IMR-90 (cell line): ENCODE data around the gene CDX2. TPM values are rescaled to one million over a fixed set of nuclear protein-coding genes. Genes with fewer than 3 reads are reported as not detected.

ENCODE experiments used
- ATAC-seq: fragments of 200-7000 bp; cut with Tn5 transposase; 2 replicates; pipeline ENCODE4 v1.9.1; 2020; ENCODE audit warnings: low read depth, mild to moderate bottlenecking, moderate library complexity
- BruUV-seq: library from RNA; stranded (reverse); fragments of 400-500 nt; replicated peaks from 2 replicates; lab custom pipeline; 2021; lab: Mats Ljungman, UMichigan
- CTCF ChIA-PET: fragments of 300-600 bp; formaldehyde crosslinking; extraction: SDS; loops from one replicate; lab custom pipeline; 2021; ENCODE audit warnings: antibody characterized with exemption; lab: Yijun Ruan, JAX
- POLR2A ChIA-PET: fragments of 300-600 bp; sonication (Branson Sonifier 250); formaldehyde crosslinking; loops from one replicate; lab custom pipeline; 2022; ENCODE audit warnings: antibody characterized with exemption; ENCODE audit not compliant: unreplicated experiment; lab: Charles Lee
- DNase-seq: peaks from one replicate; pipeline ENCODE4 v3.0.0; 2013
- H2AFZ ChIP-seq: replicated peaks from 2 replicates; pipeline ENCODE3; 2013; ENCODE audit warnings: low read length, mild to moderate bottlenecking; ENCODE audit not compliant: poor library complexity
- H2AK5ac ChIP-seq: 2 replicates; pipeline ENCODE4 v1.6.1; 2013; ENCODE audit warnings: low read depth, low read length, inconsistent platforms
- H2AK9ac ChIP-seq: replicated peaks from 2 replicates; pipeline ENCODE3; 2013; ENCODE audit warnings: mild to moderate bottlenecking, low read depth, low read length, moderate library complexity; ENCODE audit not compliant: poor library complexity
- H2BK120ac ChIP-seq: 2 replicates; pipeline ENCODE4 v1.6.1; 2013; ENCODE audit warnings: low read depth, low read length, inconsistent platforms
- H2BK15ac ChIP-seq: 3 replicates; pipeline ENCODE4 v1.6.1; 2013; ENCODE audit warnings: low read depth, low read length, inconsistent platforms
- H2BK20ac ChIP-seq: 2 replicates; pipeline ENCODE4 v1.6.1; 2013; ENCODE audit warnings: low read depth, mild to moderate bottlenecking, inconsistent platforms, low read length, moderate library complexity
- H2BK5ac ChIP-seq: 2 replicates; pipeline ENCODE4 v1.6.1; 2013; ENCODE audit warnings: mild to moderate bottlenecking, low read depth, low read length, inconsistent platforms; ENCODE audit not compliant: poor library complexity, severe bottlenecking
- H3K14ac ChIP-seq: replicated peaks from 2 replicates; pipeline ENCODE4 v1.6.1; 2013; ENCODE audit warnings: low read depth, low read length, inconsistent platforms
- H3K18ac ChIP-seq: 2 replicates; pipeline ENCODE4 v1.6.1; 2013; ENCODE audit warnings: low read depth, low read length, control low read depth
- H3K23ac ChIP-seq: 2 replicates; pipeline ENCODE4 v1.6.1; 2013; ENCODE audit warnings: low read depth, low read length, inconsistent platforms
- H3K27ac ChIP-seq: 2 replicates; pipeline ENCODE4 v1.5.1; 2013; ENCODE audit warnings: mild to moderate bottlenecking, control low read depth, low read length; ENCODE audit not compliant: insufficient read depth
- H3K27me3 ChIP-seq: 2 replicates; pipeline ENCODE4 v1.6.1; 2013; ENCODE audit warnings: low read length; ENCODE audit not compliant: control insufficient read depth, insufficient read depth
- H3K36me3 ChIP-seq: 2 replicates; pipeline ENCODE4 v1.6.1; 2013; ENCODE audit warnings: low read length, mixed read lengths; ENCODE audit not compliant: control insufficient read depth, insufficient read depth
- H3K4ac ChIP-seq: 2 replicates; pipeline ENCODE4 v1.6.1; 2013; ENCODE audit warnings: low read depth, low read length, inconsistent platforms
- H3K4me1 ChIP-seq: 2 replicates; pipeline ENCODE4 v1.6.1; 2013; ENCODE audit warnings: low read length, mixed read lengths; ENCODE audit not compliant: control insufficient read depth, insufficient read depth
- H3K4me2 ChIP-seq: 2 replicates; pipeline ENCODE4 v1.6.1; 2013; ENCODE audit warnings: low read depth, mild to moderate bottlenecking, control low read depth, low read length, moderate library complexity
- H3K4me3 ChIP-seq: 2 replicates; pipeline ENCODE4 v1.5.1; 2013; ENCODE audit warnings: low read depth, mild to moderate bottlenecking, control low read depth, low read length, moderate library complexity; ENCODE audit not compliant: insufficient read depth
- H3K56ac ChIP-seq: 2 replicates; pipeline ENCODE4 v1.6.1; 2013; ENCODE audit warnings: low read length, inconsistent platforms; ENCODE audit not compliant: insufficient read depth; ENCODE audit errors: extremely low read depth
- H3K79me1 ChIP-seq, 2 experiments: 2 replicates each; pipeline ENCODE4 v1.6.1; 2013; ENCODE audit warnings: low read length in 2 of 2, inconsistent platforms in 1 of 2, low read depth in 1 of 2
- H3K9ac ChIP-seq: 2 replicates; pipeline ENCODE4 v1.6.1; 2013; ENCODE audit warnings: low read depth, low read length, control low read depth
- H3K9me1 ChIP-seq: 2 replicates; pipeline ENCODE4 v1.6.1; 2013; ENCODE audit warnings: low read length, inconsistent platforms; ENCODE audit not compliant: insufficient read depth
- H3K9me3 ChIP-seq: 2 replicates; pipeline ENCODE4 v1.6.1; 2013; ENCODE audit warnings: low read length; ENCODE audit not compliant: control insufficient read depth, insufficient read depth
- H4K20me1 ChIP-seq: 2 replicates; pipeline ENCODE4 v1.6.1; 2013; ENCODE audit warnings: low read length, inconsistent platforms; ENCODE audit not compliant: insufficient read depth
- H4K5ac ChIP-seq: 2 replicates; pipeline ENCODE4 v1.6.1; 2013; ENCODE audit warnings: mild to moderate bottlenecking, low read depth, low read length, control low read depth
- H4K8ac ChIP-seq, 2 experiments: 2 replicates each; pipeline ENCODE4 v1.6.1; 2013; ENCODE audit warnings: low read depth in 2 of 2, low read length in 2 of 2, control low read depth in 1 of 2, inconsistent platforms in 1 of 2
- H4K91ac ChIP-seq: 2 replicates; pipeline ENCODE4 v1.6.1; 2013; ENCODE audit warnings: low read depth, low read length, inconsistent platforms; ENCODE audit not compliant: insufficient read depth
- NFE2L2 ChIP-seq: fragments of 150-350 bp; IDR thresholded peaks from 2 replicates; pipeline ENCODE4 v1.6.1; 2016; ENCODE audit warnings: low read depth, mild to moderate bottlenecking, low read length
- WGBS, 2 experiments: methylation state at CpG; one replicate each; pipeline versions ENCODE4 v1.1.5 to v1.1.7; 2013; ENCODE audit warnings: missing lambda C conversion rate in 2 of 2; ENCODE audit not compliant: insufficient read length in 1 of 2; ENCODE audit errors: extremely low coverage in 2 of 2; 5-methylcytosine and 5-hydroxymethylcytosine counted together
- dilution Hi-C: fragments of 300-500 bp; cut with HindIII; formaldehyde crosslinking; loops from one replicate; pipeline ENCODE4 v1.14.3; 2018; ENCODE audit warnings: low sequenced_read_pairs; ENCODE audit not compliant: unreplicated experiment
- in situ Hi-C: fragments of 300-500 bp; cut with MboI; formaldehyde crosslinking; loops from 3 replicates; pipeline ENCODE4 v1.14.3; 2019; ENCODE audit warnings: low sequenced_read_pairs, inconsistent platforms, mixed read lengths
- intact Hi-C: fragments of 100-400 bp; cut with micrococcal nuclease; formaldehyde crosslinking; loops from 2 replicates; pipeline ENCODE4 v1.10.0; 2022
- polyA plus RNA-seq, 3 experiments: library from polyadenylated mRNA; depleted of rRNA; stranded (reverse); fragments of >200 nt; gene quantifications; 2 replicates each; pipeline ENCODE4 v1.2.3, GENCODE V29; 2012; ENCODE audit warnings: low replicate concordance in 1 of 3
- total RNA-seq: library from RNA; depleted of rRNA; stranded (reverse); fragments of >200 nt; gene quantifications from 2 replicates; pipeline ENCODE4 v1.2.3, GENCODE V29; 2012

CDX2 gene
- total and polyA plus RNA-seq, 2 of the 4 experiments (the other 2 are of a cell fraction): not detected

DNA sequence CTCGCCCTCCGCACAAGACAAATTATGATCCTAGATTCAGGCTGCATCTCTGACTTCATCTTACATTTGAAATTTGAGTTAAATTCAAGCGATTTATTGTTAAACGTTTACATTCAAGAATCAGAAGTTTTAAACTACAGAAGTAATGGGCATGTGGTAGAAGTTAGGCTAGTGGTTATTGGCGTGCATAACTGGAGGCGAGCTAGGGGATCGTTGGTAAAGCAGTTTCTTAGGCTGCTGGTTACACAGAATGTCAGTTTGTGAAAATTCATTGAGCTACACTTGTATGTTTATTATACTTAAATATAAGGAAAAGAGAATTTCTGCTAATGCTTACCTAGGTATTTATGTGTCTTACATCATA is 733 bp upstream of the CDX2 start:
- no peak for ATAC-seq
- dilution Hi-C loops: no loop called here
- no CpG with 5 or more reads among the region's 7 CpGs for WGBS, 2 experiments

More for the DNA sequence above, 733 bp upstream of the CDX2 start:
- Histone ChIP-seq H4K20me1 (peaks cover 4% of the 10 kb centered on the region), H3K56ac (no peak overlapping the region), H3K9me3 (peaks cover 3% of the 10 kb centered on the region; the same call in 1 of the 2 replicates), H2AFZ (no peak overlapping the region), H4K5ac (no peak overlapping the region), H2AK9ac (no peak overlapping the region), H3K9me1 (no peaks in the 10 kb centered on the region; the same call in 1 of the 2 replicates), H2BK120ac (no peak overlapping the region), H3K18ac (no peak overlapping the region), H3K4me3 (no peak overlapping the region), H3K23ac (no peak overlapping the region), H3K9ac (no peak overlapping the region), H4K91ac (no peak overlapping the region), H3K27me3 (peaks cover 98% of the 10 kb centered on the region), H2BK5ac (no peak overlapping the region), H2BK15ac (no peak overlapping the region), H3K4me1 (no peaks in the 10 kb centered on the region), H2AK5ac (no peak overlapping the region), H3K14ac (no peak overlapping the region), H3K4ac (no peak overlapping the region), H3K4me2 (no peak overlapping the region), H2BK20ac (no peak overlapping the region), H3K79me1 (no peaks in the 10 kb centered on the region), H3K36me3 (no peaks in the 10 kb centered on the region), H3K27ac (no peak overlapping the region), H4K8ac (no peak overlapping the region)
- TF ChIP-seq NFE2L2: no peak
- in situ Hi-C loops (no loop called here), intact Hi-C loops (no loop called here)
- CTCF ChIA-PET: no interaction called here
- no peak for DNase-seq
- no TSS peak for BruUV-seq
- POLR2A ChIA-PET: interaction anchor here (0.6 kb wide), 1 partner anchor 327 kb away, joined by 3 read pairs; no protein-coding TSS in a partner anchor
